ENCODE measurements around the gene GPR142. TPM values are rescaled to one million over a fixed set of nuclear protein-coding genes. Genes with fewer than 3 reads are reported as not detected.

Gene GPR142
- total and polyA plus RNA-seq, 2 donors (not counting 3 experiments of a cell fraction or from before 2014, with no cell fraction given): not detected

- H3K9ac ChIP-seq (replicated peaks; ENCODE audit: extremely low read depth, insufficient read depth, low read length): no peak overlapping the region
- ChIA-PET POLR2A (no interaction called here), CTCF (interaction anchor here (0.7 to 5.0 kb wide), 8 partner anchors 8 to 357 kb away, joined by 3 to 221 read pairs (median 18); partner anchors contain the start of genes GPR142 and RAB37)
- dilution Hi-C loops (cut with MboI; ENCODE audit: extremely low pct_ligation_motif_present, low sequenced_read_pairs): no loop called here
- no peaks in the 10 kb centered on the region for H3K4me1 ChIP-seq (ENCODE audit: control insufficient read depth, extremely low read depth, insufficient read depth, low read length)
- no TSS peak for BruUV-seq (replicated peaks)
- no peaks in the 10 kb centered on the region for H3K79me2 ChIP-seq (ENCODE audit: control insufficient read depth, insufficient read depth, low read length)
- FAIRE-seq (no peak), DNase-seq (ENCODE audit: low read depth, low spot score) (no peak)
- intact Hi-C loops (cut with micrococcal nuclease): no loop called here
- TF ChIP-seq POLR2A (IDR thresholded peaks at IDR 0.05; ENCODE audit: low read depth, low read length): no peak
- no peak overlapping the region for H2AFZ ChIP-seq (ENCODE audit: low read depth, low read length)
- H3K9me3 ChIP-seq (replicated peaks; ENCODE audit: control insufficient read depth, insufficient read depth, low read length): no peaks in the 10 kb centered on the region
- H3K4me2 ChIP-seq (ENCODE audit: insufficient read depth, low read length): no peak overlapping the region
- no peak overlapping the region for H3K4me3 ChIP-seq (replicated peaks in 1 of 3; ENCODE audit: insufficient read depth in 1 of 3, low read depth in 1 of 3, low read length in 3 of 3)
- no peaks in the 10 kb centered on the region for H4K20me1 ChIP-seq (replicated peaks; ENCODE audit: control insufficient read depth, extremely low read depth, insufficient read depth, low read length)
- H3K27ac ChIP-seq (ENCODE audit: insufficient read depth, low read depth, low read length): no peak overlapping the region
- no peaks in the 10 kb centered on the region for H3K9me1 ChIP-seq (replicated peaks; ENCODE audit: control insufficient read depth, extremely low read depth, insufficient read depth, low read length)
- no peaks in the 10 kb centered on the region for H3K36me3 ChIP-seq (ENCODE audit: control insufficient read depth in 2 of 2, extremely low read depth in 1 of 2, insufficient read depth in 2 of 2, low read length in 2 of 2)
- no peaks in the 10 kb centered on the region for H3K27me3 ChIP-seq (ENCODE audit: control insufficient read depth in 2 of 2, insufficient read depth in 2 of 2, low read length in 2 of 2)
These were observed 13.0 kb downstream of the GPR142 start for GRCh38 chr17:74380086-74380958.

- dilution Hi-C loops (cut with MboI; ENCODE audit: extremely low pct_ligation_motif_present, low sequenced_read_pairs): no loop called here
- ChIA-PET CTCF (interaction anchor here (0.7 to 5.0 kb wide), 7 partner anchors 11 to 356 kb away, joined by 3 to 221 read pairs (median 20); partner anchors contain the start of genes GPR142 and RAB37), POLR2A (no interaction called here)
- no peaks in the 10 kb centered on the region for H3K27me3 ChIP-seq (ENCODE audit: control insufficient read depth in 2 of 2, insufficient read depth in 2 of 2, low read length in 2 of 2)
- TF ChIP-seq FOS (IDR thresholded peaks at IDR 0.05; ENCODE audit: borderline replicate concordance, insufficient read depth, low read length): no peak
- no peak for TF ChIP-seq GATA2 (IDR thresholded peaks at IDR 0.05; ENCODE audit: insufficient read depth, insufficient read length, low read depth, low read length)
- TF ChIP-seq CTCF (IDR thresholded peaks at IDR 0.05; ENCODE audit: extremely low read depth in 1 of 2, insufficient read depth in 1 of 2, low read depth in 1 of 2, low read length in 2 of 2): no peak
- no peak for TF ChIP-seq POLR2AphosphoS5 (IDR thresholded peaks at IDR 0.05; ENCODE audit: insufficient read depth, low read depth, low read length)
- TF ChIP-seq MYC (IDR thresholded peaks at IDR 0.05; ENCODE audit: low read depth, low read length): no peak
- no peak for TF ChIP-seq EZH2 (IDR thresholded peaks at IDR 0.05; ENCODE audit: borderline replicate concordance, low read depth, low read length, severe bottlenecking)
- TF ChIP-seq MAX (IDR thresholded peaks at IDR 0.05; ENCODE audit: insufficient read depth, insufficient read length): no peak
- TF ChIP-seq JUN (IDR thresholded peaks at IDR 0.05; ENCODE audit: borderline replicate concordance, insufficient read depth, insufficient read length, low read depth): no peak
- TF ChIP-seq POLR2A (IDR thresholded peaks at IDR 0.05; ENCODE audit: low read depth, low read length): no peak
- DNase-seq (ENCODE audit: low read depth, low spot score) (no peak), FAIRE-seq (no peak)
- intact Hi-C loops (cut with micrococcal nuclease): no loop called here
- no peak overlapping the region for H3K4me2 ChIP-seq (ENCODE audit: insufficient read depth, low read length)
- H3K9me1 ChIP-seq (replicated peaks; ENCODE audit: control insufficient read depth, extremely low read depth, insufficient read depth, low read length): no peaks in the 10 kb centered on the region
- no peaks in the 10 kb centered on the region for H3K4me1 ChIP-seq (ENCODE audit: control insufficient read depth, extremely low read depth, insufficient read depth, low read length)
- H4K20me1 ChIP-seq (replicated peaks; ENCODE audit: control insufficient read depth, extremely low read depth, insufficient read depth, low read length): no peaks in the 10 kb centered on the region
- no peak overlapping the region for H2AFZ ChIP-seq (ENCODE audit: low read depth, low read length)
- BruUV-seq (replicated peaks): no TSS peak
- H3K9me3 ChIP-seq (replicated peaks; ENCODE audit: control insufficient read depth, insufficient read depth, low read length): no peaks in the 10 kb centered on the region
- no peak overlapping the region for H3K9ac ChIP-seq (replicated peaks; ENCODE audit: extremely low read depth, insufficient read depth, low read length)
- H3K27ac ChIP-seq (ENCODE audit: insufficient read depth, low read depth, low read length): no peak overlapping the region
- no peak overlapping the region for H3K4me3 ChIP-seq (replicated peaks in 1 of 3; ENCODE audit: insufficient read depth in 1 of 3, low read depth in 1 of 3, low read length in 3 of 3)
- H3K36me3 ChIP-seq (ENCODE audit: control insufficient read depth in 2 of 2, extremely low read depth in 1 of 2, insufficient read depth in 2 of 2, low read length in 2 of 2): no peaks in the 10 kb centered on the region
- no peaks in the 10 kb centered on the region for H3K79me2 ChIP-seq (ENCODE audit: control insufficient read depth, insufficient read depth, low read length)
These were observed 13.9 kb downstream of the GPR142 start for GRCh38 chr17:74380959-74381808.
